Panc1 (cell line): ENCODE measurements around the gene BMP10. TPM values are rescaled to one million over a fixed set of nuclear protein-coding genes. Genes with fewer than 3 reads are reported as not detected.

Experiments used
- ATAC-seq: fragments of 200-7000 bp; cut with Tn5 transposase; 2 replicates; pipeline ENCODE4 v1.9.1; 2020; ENCODE audit warnings: mild to moderate bottlenecking, moderate library complexity
- BruUV-seq: library from RNA; stranded (reverse); fragments of 400-500 nt; replicated peaks from 2 replicates; lab custom pipeline; 2021; lab: Mats Ljungman, UMichigan
- CTCF ChIA-PET: fragments of 300-600 bp; sonication (Branson Sonifier 250); formaldehyde crosslinking; loops from one replicate; lab custom pipeline; 2022; ENCODE audit warnings: antibody characterized with exemption; lab: Charles Lee
- POLR2A ChIA-PET: fragments of 300-600 bp; sonication (Branson Sonifier 250); formaldehyde crosslinking; loops from one replicate; lab custom pipeline; 2022; ENCODE audit warnings: antibody characterized with exemption; lab: Charles Lee
- DNase-seq: peaks from one replicate; pipeline ENCODE4 v3.0.0-alpha.2; 2010; ENCODE audit warnings: low read depth, low spot score
- H3K27ac ChIP-seq: 2 replicates; pipeline ENCODE4 v1.5.1; 2011; ENCODE audit warnings: mild to moderate bottlenecking, low read length, inconsistent platforms
- H3K27me3 ChIP-seq: fragments of 200-500 bp; sonication (Bioruptor generic); 2 replicates; pipeline ENCODE4 v1.6.0; 2014; ENCODE audit warnings: low read length, inconsistent platforms; ENCODE audit not compliant: control insufficient read depth, insufficient read depth
- H3K36me3 ChIP-seq: fragments of 200-500 bp; sonication (Bioruptor generic); 2 replicates; pipeline ENCODE4 v1.5.1; 2014; ENCODE audit warnings: inconsistent platforms, mild to moderate bottlenecking, low read length, moderate library complexity; ENCODE audit not compliant: control insufficient read depth, insufficient read depth
- H3K4me1 ChIP-seq: 2 replicates; pipeline ENCODE4 v1.5.1; 2011; ENCODE audit warnings: inconsistent platforms, mild to moderate bottlenecking, low read length, moderate library complexity; ENCODE audit not compliant: control insufficient read depth, insufficient read depth
- H3K4me3 ChIP-seq, 2 experiments: 2 replicates each; pipeline ENCODE4 v1.5.1; 2011 to 2012; ENCODE audit warnings: low read depth in 2 of 2, low read length in 2 of 2, mild to moderate bottlenecking in 2 of 2, inconsistent platforms in 1 of 2, moderate library complexity in 1 of 2
- H3K9me3 ChIP-seq: fragments of 200-500 bp; sonication (Bioruptor generic); 2 replicates; pipeline ENCODE4 v1.5.1; 2014; ENCODE audit warnings: low read depth, mild to moderate bottlenecking, inconsistent platforms, low read length, moderate library complexity; ENCODE audit not compliant: control insufficient read depth, insufficient read depth
- POLR2AphosphoS5 ChIP-seq: IDR thresholded peaks from 2 replicates; pipeline ENCODE4 v1.6.1; 2012; ENCODE audit warnings: mild to moderate bottlenecking, low read depth, low read length, moderate library complexity
- REST ChIP-seq, 2 experiments: IDR thresholded peaks; 2 replicates each; pipeline ENCODE4 v1.6.1; 2011 to 2012; ENCODE audit warnings: low read depth in 2 of 2, control low read depth in 1 of 2, low read length in 1 of 2, mild to moderate bottlenecking in 1 of 2, moderate library complexity in 1 of 2; ENCODE audit not compliant: insufficient read depth in 1 of 2
- SIN3A ChIP-seq: IDR thresholded peaks from 2 replicates; pipeline ENCODE4 v1.6.1; 2012; ENCODE audit warnings: low read depth, mild to moderate bottlenecking, low read length, moderate library complexity, borderline replicate concordance; ENCODE audit not compliant: insufficient read depth
- TCF7L2 ChIP-seq: IDR thresholded peaks from 2 replicates; pipeline ENCODE4 v1.6.1; 2011; ENCODE audit warnings: mild to moderate bottlenecking, low read depth, low read length, inconsistent platforms
- in situ Hi-C: cut with HindIII; loops from 2 replicates; pipeline ENCODE4 v1.10.0; 2016; ENCODE audit warnings: low sequenced_read_pairs, low pct_unique_long_range_greater_than_20kb
- intact Hi-C: fragments of 100-400 bp; cut with micrococcal nuclease; formaldehyde crosslinking; loops from one replicate; pipeline ENCODE4 v1.10.0; 2022; ENCODE audit not compliant: unreplicated experiment
- total RNA-seq: library from RNA; stranded (reverse); gene quantifications from one replicate; pipeline ENCODE4 v1.2.1, GENCODE V29; 2021; ENCODE audit not compliant: unreplicated experiment
- TF ChIP-seq, protein P1 (sequence below): fragments of 450-650 bp; IDR thresholded peaks from 2 replicates; pipeline ENCODE4 v1.5.1; 2017; ENCODE audit warnings: mild to moderate bottlenecking

BMP10 gene
- total RNA-seq, 1 experiment from 2014 or later = not detected

DNA sequence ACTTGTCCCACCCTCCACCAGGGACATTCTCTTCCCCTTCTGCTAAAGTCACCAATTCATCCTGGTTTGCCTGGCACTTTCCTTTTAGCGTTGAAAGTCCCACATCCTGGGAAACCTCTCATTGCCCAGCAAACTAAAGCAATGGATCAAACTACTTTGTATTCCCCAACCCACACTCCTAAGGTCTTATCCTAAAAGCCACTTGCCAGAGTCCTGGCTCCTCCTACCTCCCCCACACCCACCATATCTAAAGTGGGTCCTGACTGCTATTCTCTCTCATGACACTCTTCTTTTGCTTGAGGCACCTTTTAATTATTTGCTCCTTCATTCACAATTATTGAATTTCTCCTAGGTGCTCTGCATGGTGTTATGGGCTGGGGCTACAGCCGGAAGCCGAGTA, 40.9 kb upstream of the BMP10 start:
- ChIA-PET POLR2A (no interaction called here), CTCF (no interaction called here)
- in situ Hi-C loops (no loop called here), intact Hi-C loops (loop anchor here (5.0 kb wide), 1 partner anchor 205 kb away; no protein-coding TSS in a partner anchor)
- Histone ChIP-seq H3K27ac (no peak overlapping the region), H3K4me3 (no peak overlapping the region), H3K9me3 (no peaks in the 10 kb centered on the region), H3K36me3 (no peaks in the 10 kb centered on the region), H3K27me3 (no peaks in the 10 kb centered on the region), H3K4me1 (no peaks in the 10 kb centered on the region)
- ATAC-seq (no peak), DNase-seq (no peak)
- BruUV-seq = no TSS peak
- TF ChIP-seq, protein P1, sequence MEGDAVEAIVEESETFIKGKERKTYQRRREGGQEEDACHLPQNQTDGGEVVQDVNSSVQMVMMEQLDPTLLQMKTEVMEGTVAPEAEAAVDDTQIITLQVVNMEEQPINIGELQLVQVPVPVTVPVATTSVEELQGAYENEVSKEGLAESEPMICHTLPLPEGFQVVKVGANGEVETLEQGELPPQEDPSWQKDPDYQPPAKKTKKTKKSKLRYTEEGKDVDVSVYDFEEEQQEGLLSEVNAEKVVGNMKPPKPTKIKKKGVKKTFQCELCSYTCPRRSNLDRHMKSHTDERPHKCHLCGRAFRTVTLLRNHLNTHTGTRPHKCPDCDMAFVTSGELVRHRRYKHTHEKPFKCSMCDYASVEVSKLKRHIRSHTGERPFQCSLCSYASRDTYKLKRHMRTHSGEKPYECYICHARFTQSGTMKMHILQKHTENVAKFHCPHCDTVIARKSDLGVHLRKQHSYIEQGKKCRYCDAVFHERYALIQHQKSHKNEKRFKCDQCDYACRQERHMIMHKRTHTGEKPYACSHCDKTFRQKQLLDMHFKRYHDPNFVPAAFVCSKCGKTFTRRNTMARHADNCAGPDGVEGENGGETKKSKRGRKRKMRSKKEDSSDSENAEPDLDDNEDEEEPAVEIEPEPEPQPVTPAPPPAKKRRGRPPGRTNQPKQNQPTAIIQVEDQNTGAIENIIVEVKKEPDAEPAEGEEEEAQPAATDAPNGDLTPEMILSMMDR = no peak
- TF ChIP-seq REST (IDR thresholded peaks at IDR 0.05; ENCODE audit: insufficient read depth in 1 of 2, low read depth in 2 of 2, low read length in 1 of 2) = no peak
- no peak for TF ChIP-seq POLR2AphosphoS5
- TF ChIP-seq TCF7L2 = no peak
- no peak for TF ChIP-seq SIN3A

- no peak overlapping the region for H3K4me3 ChIP-seq
- DNase-seq (no peak), ATAC-seq (no peak)
- no peaks in the 10 kb centered on the region for H3K9me3 ChIP-seq
- intact Hi-C loops (loop anchor here (5.0 kb wide), 1 partner anchor 204 kb away; no protein-coding TSS in a partner anchor), in situ Hi-C loops (no loop called here)
- no peaks in the 10 kb centered on the region for H3K27me3 ChIP-seq
- no peaks in the 10 kb centered on the region for H3K36me3 ChIP-seq
- ChIA-PET CTCF (interaction anchor here (0.6 kb wide), 2 partner anchors 52 to 105 kb away, joined by 3 to 5 read pairs; no protein-coding TSS in a partner anchor), POLR2A (no interaction called here)
- no TSS peak for BruUV-seq
- no peak for TF ChIP-seq TCF7L2
- no peak for TF ChIP-seq POLR2AphosphoS5
- TF ChIP-seq, protein P1 = no peak
- no peak for TF ChIP-seq SIN3A
- TF ChIP-seq REST (IDR thresholded peaks at IDR 0.05; ENCODE audit: insufficient read depth in 1 of 2, low read depth in 2 of 2, low read length in 1 of 2) = no peak
- no peaks in the 10 kb centered on the region for H3K4me1 ChIP-seq
- H3K27ac ChIP-seq = no peak overlapping the region
These were observed 40.5 kb upstream of the BMP10 start for GRCh38 chr2:68911709-68912108.
